Subcutaneous abdominal adipose tissue (tissue), 5 donors: ENCODE measurements around the gene MAPK4.

Experiments
- H3K27ac ChIP-seq: one replicate; pipeline ENCODE4 v1.7.0; 2013; ENCODE audit warnings: low read depth, mild to moderate bottlenecking, inconsistent platforms, low read length, moderate library complexity
- H3K27me3 ChIP-seq, 5 donors: one replicate each; pipeline ENCODE4 v1.7.0; 2013; ENCODE audit warnings: low read length in 5 of 5, inconsistent platforms in 1 of 5; ENCODE audit not compliant: control insufficient read depth in 5 of 5, insufficient read depth in 4 of 5
- H3K36me3 ChIP-seq, 5 donors: one replicate each; pipeline ENCODE4 v1.7.0; 2013; ENCODE audit warnings: low read length in 5 of 5; ENCODE audit not compliant: control insufficient read depth in 5 of 5, insufficient read depth in 5 of 5
- H3K4me1 ChIP-seq, 5 donors: one replicate each; pipeline ENCODE4 v1.7.0; 2013; ENCODE audit warnings: low read length in 5 of 5, mild to moderate bottlenecking in 3 of 5, moderate library complexity in 1 of 5; ENCODE audit not compliant: control insufficient read depth in 5 of 5, insufficient read depth in 5 of 5
- H3K4me3 ChIP-seq, 5 donors: one replicate each; pipeline ENCODE4 v1.7.0; 2013; ENCODE audit warnings: low read length in 5 of 5, low read depth in 1 of 5
- H3K9ac ChIP-seq, 5 donors: one replicate each; pipeline ENCODE4 v1.7.0; 2013; ENCODE audit warnings: low read length in 5 of 5, mild to moderate bottlenecking in 4 of 5, moderate library complexity in 3 of 5
- H3K9me3 ChIP-seq, 5 donors: one replicate each; pipeline ENCODE4 v1.7.0; 2013; ENCODE audit warnings: low read length in 5 of 5; ENCODE audit not compliant: control insufficient read depth in 5 of 5
- donor health status: healthy.
- donor health status: healthy.
- donor health status: healthy.
- donor health status: healthy.
- donor health status: healthy.

Gene MAPK4

GRCh38 chr18:50644146-50644545 is 84.3 kb downstream of the MAPK4 start:
- H3K4me1 ChIP-seq = no peaks in the 10 kb centered on the region
- peaks cover 0 to 2% (median 0%) of the 10 kb centered on the region in 5 donors for H3K27me3 ChIP-seq
- H3K9me3 ChIP-seq = no peaks in the 10 kb centered on the region
- no peak overlapping the region for H3K27ac ChIP-seq
- H3K4me3 ChIP-seq = no peak overlapping the region
- no peaks in the 10 kb centered on the region for H3K36me3 ChIP-seq
- H3K9ac ChIP-seq = no peak overlapping the region

- no peaks in the 10 kb centered on the region for H3K4me1 ChIP-seq
- no peaks in the 10 kb centered on the region for H3K36me3 ChIP-seq
- no peak overlapping the region for H3K4me3 ChIP-seq
- peaks cover 0 to 2% (median 0%) of the 10 kb centered on the region in 5 donors for H3K27me3 ChIP-seq
- no peak overlapping the region for H3K27ac ChIP-seq
- no peak overlapping the region for H3K9ac ChIP-seq
- no peaks in the 10 kb centered on the region for H3K9me3 ChIP-seq
Observed at GRCh38 chr18:50644807-50645206, 84.9 kb downstream of the MAPK4 start.

GRCh38 chr18:50647237-50647636 is 87.3 kb downstream of the MAPK4 start:
- no peak overlapping the region for H3K9ac ChIP-seq
- no peak overlapping the region for H3K4me3 ChIP-seq
- H3K36me3 ChIP-seq = no peaks in the 10 kb centered on the region
- peaks cover 0 to 7% (median 0%) of the 10 kb centered on the region in 5 donors for H3K27me3 ChIP-seq
- H3K9me3 ChIP-seq = no peaks in the 10 kb centered on the region
- no peak overlapping the region for H3K27ac ChIP-seq
- H3K4me1 ChIP-seq = no peaks in the 10 kb centered on the region

- no peak overlapping the region for H3K9ac ChIP-seq
- H3K9me3 ChIP-seq = no peaks in the 10 kb centered on the region
- peaks cover 0 to 10% (median 0%) of the 10 kb centered on the region in 5 donors for H3K27me3 ChIP-seq
- no peaks in the 10 kb centered on the region for H3K4me1 ChIP-seq
- H3K4me3 ChIP-seq = no peak overlapping the region
- no peaks in the 10 kb centered on the region for H3K36me3 ChIP-seq
- H3K27ac ChIP-seq = no peak overlapping the region
Observed at GRCh38 chr18:50647792-50648191, 87.9 kb downstream of the MAPK4 start.

- peaks cover 0 to 12% (median 5%) of the 10 kb centered on the region in 5 donors for H3K27me3 ChIP-seq
- H3K4me1 ChIP-seq = no peaks in the 10 kb centered on the region
- H3K27ac ChIP-seq = no peak overlapping the region
Observed at GRCh38 chr18:50649821-50650220, 89.9 kb downstream of the MAPK4 start.

GRCh38 chr18:50651334-50651733 is 91.4 kb downstream of the MAPK4 start:
- no peaks in the 10 kb centered on the region for H3K9me3 ChIP-seq
- H3K27ac ChIP-seq = no peak overlapping the region
- no peaks in the 10 kb centered on the region for H3K4me1 ChIP-seq
- no peaks in the 10 kb centered on the region for H3K36me3 ChIP-seq
- H3K9ac ChIP-seq = no peak overlapping the region
- peaks cover 0 to 12% (median 6%) of the 10 kb centered on the region in 5 donors for H3K27me3 ChIP-seq
- no peak overlapping the region for H3K4me3 ChIP-seq

More at GRCh38 chr18:50649821-50650220, 89.9 kb downstream of the MAPK4 start:
- no peaks in the 10 kb centered on the region for H3K9me3 ChIP-seq
- no peak overlapping the region for H3K4me3 ChIP-seq
- no peak overlapping the region for H3K9ac ChIP-seq
- H3K36me3 ChIP-seq = no peaks in the 10 kb centered on the region

GRCh38 chr18:50653402-50654093 is 93.7 kb downstream of the MAPK4 start:
- Histone ChIP-seq H3K4me1 (no peaks in the 10 kb centered on the region), H3K9ac (no peak overlapping the region), H3K27ac (no peak overlapping the region), H3K27me3 (peaks cover 0 to 12% (median 6%) of the 10 kb centered on the region in 5 donors), H3K36me3 (no peaks in the 10 kb centered on the region), H3K4me3 (no peak overlapping the region), H3K9me3 (peaks cover 0 to 3% (median 0%) of the 10 kb centered on the region in 5 donors)

GRCh38 chr18:50654211-50654610 is 94.3 kb downstream of the MAPK4 start:
- Histone ChIP-seq H3K27me3 (peaks cover 0 to 12% (median 6%) of the 10 kb centered on the region in 5 donors), H3K9me3 (peaks cover 0 to 3% (median 0%) of the 10 kb centered on the region in 5 donors), H3K4me1 (no peaks in the 10 kb centered on the region), H3K4me3 (no peak overlapping the region), H3K27ac (no peak overlapping the region), H3K9ac (no peak overlapping the region), H3K36me3 (no peaks in the 10 kb centered on the region)

- no peaks in the 10 kb centered on the region for H3K4me1 ChIP-seq
- peaks cover 0 to 3% (median 0%) of the 10 kb centered on the region in 5 donors for H3K9me3 ChIP-seq
- no peak overlapping the region for H3K27ac ChIP-seq
- no peaks in the 10 kb centered on the region for H3K36me3 ChIP-seq
- H3K27me3 ChIP-seq = peaks cover 0 to 12% (median 6%) of the 10 kb centered on the region in 5 donors
- no peak overlapping the region for H3K9ac ChIP-seq
- no peak overlapping the region for H3K4me3 ChIP-seq
Observed at GRCh38 chr18:50654658-50655550, 95.0 kb downstream of the MAPK4 start.

GRCh38 chr18:50656396-50656795 is 96.5 kb downstream of the MAPK4 start:
- H3K27me3 ChIP-seq = peaks cover 0 to 12% (median 6%) of the 10 kb centered on the region in 5 donors
- no peak overlapping the region for H3K27ac ChIP-seq
- no peak overlapping the region for H3K4me3 ChIP-seq
- no peak overlapping the region for H3K9ac ChIP-seq
- H3K36me3 ChIP-seq = no peaks in the 10 kb centered on the region
- no peaks in the 10 kb centered on the region for H3K4me1 ChIP-seq
- peaks cover 0 to 6% (median 0%) of the 10 kb centered on the region in 5 donors for H3K9me3 ChIP-seq
